SW 1271 (cell line): ENCODE results near the gene SCN11A.

Source experiments
- DNase-seq, 2 experiments: peaks; one replicate each; lab custom pipeline; 2025; lab: John Stamatoyannopoulos, UW

The SCN11A gene

DNA sequence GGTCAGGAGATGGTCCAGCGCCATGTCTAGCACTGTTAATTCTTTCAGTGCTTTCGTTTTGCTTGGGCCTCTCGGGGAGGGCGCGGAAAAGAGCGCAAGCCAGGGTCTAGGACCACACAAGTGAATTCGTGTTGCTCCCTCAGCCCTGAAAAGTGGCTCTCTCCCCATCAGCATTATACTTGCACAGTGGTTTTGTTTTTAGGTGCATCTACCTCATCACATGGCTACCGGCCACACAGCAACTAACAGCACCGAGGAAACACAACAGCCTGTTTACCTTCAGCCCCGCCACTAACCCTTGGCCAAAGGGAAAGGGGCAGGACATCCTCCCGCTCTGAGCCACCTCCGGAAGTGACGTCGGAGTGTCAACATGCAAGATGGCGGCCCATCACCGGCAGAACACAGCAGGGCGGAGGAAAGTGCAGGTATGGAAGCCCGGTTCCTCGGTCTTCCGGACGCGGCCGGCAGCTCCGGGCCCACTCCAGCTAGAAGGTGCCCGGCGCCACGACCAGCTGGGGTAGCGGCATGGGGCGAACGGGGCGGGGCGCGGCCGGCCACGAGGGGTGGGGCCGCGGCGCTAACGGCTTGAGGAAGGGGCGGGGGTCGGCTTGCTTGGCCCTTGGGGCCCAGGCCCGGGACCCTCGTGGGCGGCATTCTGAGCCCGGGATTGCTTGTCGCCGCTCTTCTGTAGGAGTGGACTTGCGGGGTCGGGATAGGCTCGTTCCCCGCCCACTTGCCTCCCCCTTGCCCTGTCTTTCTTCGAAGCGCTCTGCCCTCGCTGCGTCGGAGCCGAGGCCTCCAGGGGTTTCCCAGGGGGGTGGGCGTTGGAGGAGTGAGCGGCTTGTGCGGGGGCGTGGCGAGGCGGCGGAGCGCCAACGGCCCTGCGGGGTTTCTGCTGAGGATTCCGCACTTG lies at the start of gene SCN11A, which contains the start of gene WDR48:
Gene SCN11A, minus strand, starts transcription at position 296 of the 913 bp plus-strand sequence. CDS start 101,582 bp downstream, outside the sequence.
Gene WDR48, plus strand, starts transcription at position 368 of the 913 bp plus-strand sequence. Its CDS starts 10 bp downstream, at position 378.
- peak; percentile 72 to 91 for DNase-seq

DNA sequence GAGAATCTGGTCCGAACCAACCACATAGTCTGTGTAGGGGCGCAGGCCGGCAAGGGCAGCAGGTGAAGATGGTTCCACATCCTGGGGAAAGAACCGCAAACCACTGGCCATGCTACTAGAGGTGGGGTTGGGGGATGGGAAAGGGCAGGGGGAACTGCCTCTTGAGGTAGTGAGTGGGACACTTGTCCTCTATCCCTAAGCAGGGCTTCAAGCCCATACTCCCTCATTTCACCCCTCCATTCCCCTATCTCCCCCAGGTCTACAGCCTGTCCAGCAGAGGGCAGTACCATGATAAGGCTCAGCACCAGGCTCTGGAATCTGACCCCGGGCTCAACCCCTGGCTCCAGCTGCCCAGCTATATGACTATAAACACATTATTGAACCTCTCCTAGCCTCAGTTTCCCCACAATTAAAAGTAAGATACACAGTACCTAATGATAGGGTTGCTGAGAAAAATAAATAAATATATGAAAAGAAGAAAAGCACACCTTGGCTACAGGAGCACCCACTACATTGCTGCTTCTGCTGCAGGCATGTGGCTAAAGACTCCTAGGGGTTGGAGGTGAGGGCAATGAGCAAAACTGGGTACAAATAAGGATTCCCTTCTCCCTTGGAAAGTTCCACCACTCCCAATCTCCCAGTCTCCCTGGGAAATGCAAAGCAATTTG lies 49.4 kb upstream of the SCN11A start:
- DNase-seq, result peak in 1 of 2 experiments; percentile 42

DNA sequence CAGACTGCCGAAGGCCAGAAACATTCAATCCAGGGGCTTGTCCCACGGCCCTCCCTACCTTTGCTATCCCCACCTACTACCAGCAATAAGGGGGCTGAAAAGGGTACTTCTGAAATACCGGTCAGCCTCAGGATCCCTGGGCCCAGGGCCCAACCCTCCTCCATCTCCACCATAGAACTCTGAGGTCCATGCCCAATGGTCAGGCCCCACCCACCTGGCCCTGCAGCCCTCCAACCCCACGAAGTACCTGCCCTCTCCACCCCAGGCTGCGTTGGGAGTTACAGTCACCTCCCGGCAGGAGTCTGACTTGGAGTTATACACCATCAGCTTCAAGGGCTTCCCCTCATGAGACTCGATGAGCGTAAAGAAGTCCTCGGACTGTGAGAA lies 48.7 kb upstream of the SCN11A start:
- DNase-seq, result no peak

DNA sequence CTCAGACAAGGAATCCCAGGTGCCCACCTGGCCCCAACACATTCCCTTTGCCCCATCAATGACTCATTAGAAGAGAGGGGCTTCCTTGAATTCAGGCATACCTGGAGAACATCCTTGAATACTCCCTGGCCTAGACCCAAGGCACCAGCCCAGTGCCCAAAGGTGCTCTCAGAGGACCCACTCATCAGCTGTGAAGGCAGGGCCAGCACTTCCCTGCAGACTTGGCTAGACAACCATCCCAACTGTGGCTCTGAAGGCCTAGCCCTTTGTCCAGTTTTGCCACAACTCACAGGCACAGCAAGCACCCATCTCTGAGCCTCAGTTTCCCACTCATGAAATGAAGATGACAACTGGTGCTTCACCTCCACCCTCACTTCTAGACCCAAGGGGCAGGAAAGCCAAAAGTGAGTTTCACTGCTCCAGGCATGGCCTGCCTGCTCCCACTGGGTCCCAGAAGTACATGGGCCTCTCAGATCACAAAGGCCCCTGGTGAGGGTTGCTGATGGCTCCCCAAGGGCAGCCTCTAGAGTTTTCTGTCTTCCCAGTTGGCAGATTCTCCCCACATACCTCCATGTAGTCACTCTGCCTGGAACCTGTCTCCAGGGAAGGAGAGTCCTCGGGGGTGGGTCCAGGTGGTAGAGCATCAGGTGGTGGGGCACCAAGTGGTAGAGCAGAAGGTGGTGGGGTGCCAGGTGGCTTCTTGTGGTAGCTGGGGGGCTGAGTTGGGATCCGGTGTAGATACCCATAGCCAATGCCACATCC lies 48.2 kb upstream of the SCN11A start:
- no peak for DNase-seq

DNA sequence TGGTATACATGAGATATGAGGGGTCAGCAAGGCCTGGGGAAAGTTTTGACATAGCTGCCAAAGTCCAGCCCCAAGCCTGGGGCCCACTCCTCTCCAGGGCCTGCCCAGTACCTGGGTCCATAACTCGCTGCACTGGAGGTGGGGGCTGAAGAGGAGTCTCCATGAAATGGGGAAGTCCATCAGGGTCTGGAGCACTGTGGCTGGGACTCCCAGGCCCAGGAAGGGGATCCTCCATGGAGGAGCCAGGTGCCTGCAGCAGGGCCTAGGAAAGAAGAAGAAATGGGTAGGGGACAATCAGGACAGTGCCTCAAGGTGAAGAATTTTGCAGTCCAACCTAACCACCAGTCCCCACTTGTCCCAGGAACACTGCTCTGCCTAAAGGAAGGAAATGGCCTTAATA lies 47.5 kb upstream of the SCN11A start:
- DNase-seq, result no peak

DNA sequence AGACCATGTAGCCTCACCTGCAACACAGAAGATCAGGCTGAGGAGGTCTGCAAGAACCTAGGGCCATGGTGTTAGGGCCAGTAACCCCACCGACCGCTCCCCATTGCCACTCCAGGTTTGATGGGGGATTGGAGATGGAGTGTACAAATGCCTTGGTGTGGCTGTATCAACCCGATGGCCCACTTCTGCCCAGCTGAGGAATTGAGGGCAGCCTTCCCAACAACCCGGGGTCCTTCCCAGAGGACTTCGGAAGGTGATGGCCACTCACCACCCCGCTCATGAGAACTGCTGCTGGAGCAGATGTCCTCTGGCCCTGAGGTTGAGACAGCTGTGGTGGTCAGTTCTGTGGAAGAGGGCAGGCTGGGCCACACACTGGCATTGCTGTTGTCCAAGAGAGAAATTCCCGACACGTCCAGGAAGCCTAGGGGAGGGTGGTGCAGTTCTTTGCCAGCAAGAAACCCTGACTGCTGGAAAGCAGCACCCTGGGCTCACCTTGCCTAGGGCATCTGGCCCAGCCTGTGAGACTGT lies 46.8 kb upstream of the SCN11A start:
- DNase-seq, result no peak

DNA sequence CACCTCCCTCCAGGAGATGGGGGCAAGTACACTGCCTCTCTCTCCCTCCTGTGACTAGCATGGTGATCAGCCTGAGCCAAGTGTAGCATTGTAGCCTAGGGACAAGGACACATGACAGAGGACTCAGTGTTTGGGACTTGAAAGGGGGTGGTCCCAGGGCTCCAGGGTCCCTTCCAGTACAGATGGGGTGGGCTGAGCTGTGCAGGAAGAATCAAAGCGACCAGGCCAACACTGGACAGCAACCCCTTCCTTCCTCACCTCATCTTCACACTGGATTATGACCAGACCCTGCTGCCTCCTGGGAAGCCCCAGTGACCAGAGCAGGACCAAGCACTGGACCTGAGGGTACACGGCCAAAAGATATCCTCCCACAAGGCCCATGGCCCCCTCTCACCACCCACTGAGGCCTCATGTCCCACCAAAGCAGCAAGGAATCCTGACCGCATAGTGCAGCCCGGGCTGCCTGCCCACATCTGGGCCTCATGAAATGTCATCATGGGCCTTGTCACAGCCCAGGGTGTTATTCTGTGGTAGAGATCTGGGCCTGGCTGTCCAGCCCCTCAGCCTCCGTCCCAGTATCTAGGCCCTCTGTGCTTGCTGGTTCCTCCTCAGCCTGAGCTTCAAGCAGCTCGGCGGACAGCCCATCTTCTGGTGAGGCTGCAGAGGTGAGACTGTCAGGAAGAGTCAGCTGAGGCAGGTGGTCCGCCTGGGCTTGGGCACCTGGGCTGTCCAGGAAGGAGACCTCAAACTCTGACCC lies 46.1 kb upstream of the SCN11A start:
- no peak for DNase-seq

DNA sequence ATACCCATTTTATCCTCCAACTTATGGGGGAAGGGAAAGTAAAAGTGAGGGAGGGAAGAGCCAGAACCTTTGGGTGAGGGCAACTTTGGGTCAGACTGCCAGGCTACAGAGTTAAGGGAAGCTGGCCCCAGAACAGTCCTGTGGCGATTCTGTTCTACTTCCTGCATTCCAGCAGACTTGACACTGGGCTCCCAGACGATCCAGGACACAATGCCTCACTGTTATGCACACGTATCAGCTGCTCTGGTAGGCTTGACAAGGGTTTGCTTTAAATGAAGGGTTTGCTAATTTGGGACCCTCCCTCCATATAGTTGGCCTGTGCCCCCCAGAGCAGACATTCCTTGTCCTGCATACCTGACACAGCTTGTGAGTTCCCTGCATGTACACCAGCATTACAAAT lies 45.0 kb upstream of the SCN11A start:
- DNase-seq, result no peak

DNA sequence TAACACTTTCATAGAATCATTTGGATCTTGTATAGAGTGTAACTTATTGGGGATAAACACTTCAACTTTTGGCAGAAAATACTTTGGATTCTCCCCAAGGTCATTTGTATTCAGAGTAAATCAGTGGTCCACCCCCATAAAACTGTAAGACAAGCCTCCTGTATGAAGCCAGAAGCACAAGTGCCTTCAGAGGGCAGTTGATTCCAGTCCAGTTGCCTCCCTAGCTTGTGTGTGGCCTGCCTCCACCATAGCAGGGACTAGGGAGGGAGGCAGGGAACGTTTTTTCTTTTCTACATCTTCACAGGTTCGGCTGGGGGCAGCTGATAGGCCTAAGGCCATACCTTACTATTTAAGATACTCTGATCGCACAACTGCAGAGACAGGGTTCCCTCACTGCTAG lies 44.0 kb upstream of the SCN11A start:
- DNase-seq, result no peak

DNA sequence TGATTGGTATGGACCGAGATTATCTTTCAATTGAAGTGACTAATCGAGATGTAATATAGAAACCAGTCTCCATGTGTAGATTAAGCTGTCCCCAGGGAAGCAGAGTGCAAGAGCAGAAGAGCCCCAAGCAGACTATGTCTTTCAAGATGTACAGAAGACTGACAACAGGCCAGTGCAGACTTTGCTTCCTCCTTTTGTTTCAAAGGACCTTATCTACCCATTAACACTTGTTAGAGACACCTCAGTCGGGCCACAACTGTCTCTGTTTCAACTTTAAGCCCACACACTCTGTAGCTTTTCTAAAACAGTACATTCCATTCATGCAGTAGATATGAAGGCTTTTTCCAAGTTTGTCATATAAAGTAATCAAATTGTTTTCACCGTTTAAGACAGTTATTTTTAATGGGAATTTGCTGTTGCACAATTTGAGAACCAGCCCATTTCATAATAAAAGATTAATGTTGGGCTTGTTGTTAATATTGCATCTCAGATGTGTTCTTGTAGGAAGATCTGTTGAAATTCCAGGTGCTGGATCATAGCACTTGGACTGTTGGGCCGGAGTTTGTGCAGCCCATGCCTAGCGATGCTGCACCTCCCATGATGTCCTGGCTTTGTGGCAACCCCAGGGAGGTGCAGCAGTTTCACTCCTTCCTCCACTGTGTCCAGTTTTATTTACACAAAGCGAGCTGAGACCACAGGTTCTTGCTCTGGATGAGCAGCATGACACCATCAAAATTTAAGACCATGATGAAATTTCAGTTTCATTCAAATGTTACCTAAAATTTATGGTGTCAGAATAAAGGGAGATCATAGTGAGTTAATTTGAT lies 43.3 kb upstream of the SCN11A start:
- DNase-seq, result no peak

DNA sequence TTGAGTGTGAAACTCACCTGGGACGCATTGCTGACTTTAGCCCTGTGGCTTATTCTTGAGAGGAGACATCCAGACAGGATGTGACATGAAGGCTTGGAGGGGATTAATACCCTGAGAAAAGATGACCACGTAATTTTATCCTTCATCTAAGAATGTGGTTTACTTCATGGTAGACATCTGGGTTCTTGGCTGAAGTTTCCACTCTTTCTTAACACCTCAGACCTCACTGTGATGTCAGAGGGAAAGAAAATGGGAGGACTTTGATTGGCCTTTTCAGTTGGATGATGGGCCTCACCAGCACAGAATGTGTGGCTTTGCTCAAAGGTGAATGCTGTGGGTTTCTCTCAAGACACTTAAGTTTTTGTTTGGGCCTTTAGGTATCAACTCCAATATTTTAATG lies 39.2 kb upstream of the SCN11A start:
- DNase-seq, result no peak

DNA sequence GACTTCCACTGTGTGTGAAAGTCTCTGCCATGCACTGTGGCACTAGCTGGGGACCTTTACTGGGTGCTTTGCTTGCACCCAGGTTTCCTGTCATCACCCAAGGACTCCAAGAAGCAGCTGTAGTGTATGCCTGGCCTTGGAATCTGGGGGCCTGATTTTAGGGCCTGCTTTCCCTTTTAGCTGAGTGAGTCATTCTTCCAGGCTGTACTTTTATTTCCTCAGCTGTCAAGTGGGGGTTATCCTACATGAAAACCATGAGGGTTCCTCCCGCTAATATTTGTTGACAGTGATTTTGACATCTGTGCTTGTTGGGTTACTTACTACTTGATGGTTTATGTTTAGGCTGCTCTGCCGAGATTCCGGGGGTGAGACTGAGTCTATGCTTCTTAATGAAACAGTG lies 37.1 kb upstream of the SCN11A start:
- DNase-seq, result no peak

DNA sequence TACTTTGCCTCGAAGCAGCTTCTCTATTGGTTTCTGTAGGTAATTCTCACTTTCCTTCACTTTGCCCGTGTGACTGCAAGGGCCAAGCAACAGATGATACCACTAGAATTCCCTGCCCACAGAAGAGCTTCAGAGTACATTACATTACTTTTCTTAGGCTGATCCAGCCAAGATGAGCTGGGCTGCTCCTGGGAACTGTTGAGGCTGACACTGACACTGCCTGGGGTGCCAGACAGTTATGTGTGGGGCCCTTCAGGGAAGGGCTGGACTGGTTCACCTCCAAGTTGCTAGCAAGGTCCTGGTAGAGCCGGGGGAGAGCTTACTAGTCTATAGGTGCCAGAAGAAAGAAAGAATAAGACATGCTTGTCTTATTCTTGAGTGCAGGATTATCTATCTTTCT lies 36.7 kb upstream of the SCN11A start:
- DNase-seq, result no peak

DNA sequence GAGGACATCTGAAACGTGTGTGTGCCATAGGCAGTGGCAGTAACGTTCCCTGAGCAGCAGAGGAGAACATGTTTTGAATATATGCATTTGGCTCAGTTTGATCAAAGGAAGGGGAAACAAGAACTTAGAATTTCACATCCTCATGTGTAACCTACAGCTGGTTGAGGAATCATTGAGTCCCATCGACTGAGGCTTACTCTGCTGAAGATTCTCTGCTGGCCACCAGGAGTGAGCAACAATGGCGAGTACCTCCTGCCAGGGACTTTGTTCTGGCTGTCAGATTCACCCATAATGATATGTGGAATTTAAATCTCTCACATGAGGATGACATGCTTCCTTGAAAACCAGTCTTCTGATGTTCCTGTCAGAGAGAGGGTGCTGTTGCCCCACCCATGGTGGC lies 34.4 kb upstream of the SCN11A start:
- DNase-seq, result no peak

DNA sequence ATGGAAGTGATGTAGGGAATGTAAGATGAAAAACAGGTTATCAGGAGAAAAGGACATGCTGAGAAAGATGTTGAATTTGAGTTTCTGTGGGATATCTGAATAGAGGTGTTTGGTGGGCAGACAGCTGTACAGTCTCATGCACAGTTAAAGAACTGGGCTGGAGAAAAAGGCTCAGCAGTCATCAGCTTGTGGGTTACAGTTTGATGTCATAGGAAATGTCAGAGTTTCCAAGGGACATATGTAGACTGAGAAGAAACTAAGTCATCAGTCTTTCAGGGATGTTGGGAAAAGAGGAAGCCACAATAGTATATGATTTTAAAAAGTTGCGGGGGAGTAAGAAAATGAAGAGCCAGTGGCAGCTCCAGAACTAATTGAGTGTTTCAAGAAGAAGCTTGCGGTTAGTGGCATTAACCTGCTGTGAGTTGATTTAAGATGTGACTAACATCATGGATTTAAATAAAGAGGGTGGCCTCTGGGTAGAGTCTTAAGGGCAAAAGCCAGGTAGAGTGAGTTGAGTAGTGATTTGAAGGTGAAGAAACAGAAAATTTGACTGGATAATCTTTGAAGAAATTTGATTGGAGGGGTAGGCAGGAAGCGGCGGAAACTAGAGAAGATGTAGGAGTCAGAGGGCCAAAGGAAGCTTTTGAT lies 31.0 kb upstream of the SCN11A start:
- DNase-seq, result no peak

DNA sequence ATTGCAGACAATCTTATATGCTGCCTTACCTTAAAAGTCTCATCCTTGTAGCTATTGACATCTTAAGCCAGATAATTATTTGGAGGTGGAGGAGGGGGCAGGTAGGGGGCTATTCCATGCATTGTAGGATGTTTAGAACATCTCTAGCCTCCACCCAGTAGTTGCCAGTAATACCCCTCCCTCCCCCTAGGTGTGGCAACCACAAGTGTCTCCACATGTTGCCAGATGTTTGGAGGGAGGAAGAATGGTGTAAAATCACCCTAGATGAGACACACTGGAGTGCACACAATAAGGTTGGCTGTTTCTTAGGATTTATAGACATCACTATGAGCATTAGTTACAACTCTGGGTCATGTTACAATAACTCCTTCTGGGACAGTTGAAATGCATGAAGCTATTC lies 28.3 kb upstream of the SCN11A start:
- no peak for DNase-seq

DNA sequence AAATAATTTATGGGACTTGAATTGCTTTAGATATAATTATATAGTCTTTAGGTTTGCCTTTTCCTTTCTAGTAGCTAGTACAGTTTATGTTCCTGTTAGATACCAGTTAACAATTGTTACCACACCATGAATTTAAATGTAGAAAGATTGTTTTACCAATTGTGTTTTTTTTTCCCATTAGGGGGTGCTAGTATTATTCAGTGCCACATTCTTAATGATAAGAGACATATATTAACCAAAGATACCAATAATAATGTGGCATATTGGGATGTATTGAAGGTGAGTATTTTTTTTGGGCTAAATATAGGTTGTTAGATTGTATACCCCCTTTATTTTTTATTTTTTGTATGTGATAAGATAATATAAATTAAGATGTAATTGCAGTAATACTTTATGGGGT lies 27.8 kb upstream of the SCN11A start:
- no peak for DNase-seq

DNA sequence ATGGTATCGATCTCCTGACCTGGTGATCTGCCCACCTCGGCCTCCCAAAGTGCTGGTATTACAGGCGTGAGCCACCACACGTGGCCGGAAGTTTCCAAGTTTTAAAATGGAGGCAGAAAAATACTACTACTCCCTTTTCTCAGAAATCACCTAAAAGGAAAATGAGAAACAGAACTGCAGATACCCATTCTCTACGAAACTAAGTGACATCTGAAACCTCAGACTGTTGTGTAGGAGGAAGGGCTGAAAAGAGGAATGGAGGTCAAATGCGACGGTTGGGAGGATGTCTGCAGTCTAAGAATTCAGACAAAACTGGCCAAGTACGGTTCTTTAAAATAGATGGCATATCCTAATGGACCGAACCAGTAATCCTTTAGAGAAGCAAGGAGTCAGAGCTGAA lies 24.2 kb upstream of the SCN11A start:
- DNase-seq, result no peak

DNA sequence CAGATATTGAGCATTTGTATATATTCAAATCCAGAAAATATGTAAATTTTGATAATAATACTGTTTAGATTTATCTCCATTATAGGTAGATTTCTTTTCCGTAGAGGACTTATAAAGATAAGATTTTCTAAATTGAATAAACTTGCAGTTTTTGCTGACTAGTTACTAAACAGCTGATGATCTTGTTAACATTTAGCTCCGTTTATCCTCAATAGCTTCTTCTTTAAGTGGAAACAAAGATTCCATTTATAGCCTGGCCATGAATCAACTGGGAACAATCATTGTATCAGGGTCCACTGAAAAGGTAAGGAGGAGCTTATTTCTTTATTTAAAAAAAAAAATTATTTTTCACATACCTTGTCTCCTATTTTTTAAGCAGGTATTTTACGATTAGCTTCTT lies 16.8 kb upstream of the SCN11A start:
- DNase-seq, result no peak

DNA sequence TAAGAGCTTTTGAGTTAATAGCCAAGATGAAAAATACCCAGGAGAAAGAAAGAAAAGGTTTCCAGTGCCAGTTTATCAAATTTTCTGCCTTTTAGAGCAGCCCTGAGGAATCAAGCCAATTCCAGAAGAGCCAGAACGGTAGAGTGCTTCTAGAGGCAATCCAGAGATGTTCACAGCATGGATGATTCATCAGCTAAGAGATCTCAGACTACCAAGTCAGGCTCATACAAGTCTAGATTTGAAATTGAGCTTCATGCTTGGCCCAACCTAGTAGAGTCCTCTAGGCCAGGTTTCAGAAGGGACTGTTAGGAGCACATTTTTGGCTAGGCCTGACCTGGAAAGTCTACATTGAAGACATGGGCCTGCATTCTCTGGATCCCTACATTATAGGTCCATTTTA lies 15.5 kb upstream of the SCN11A start:
- no peak for DNase-seq
